Effector CD4-positive, alpha-beta T cell (primary cell): ENCODE results near the gene TSR2.
"Not testable (repeated sequence)": the region's sequence is repeated elsewhere in the genome, so short reads cannot be mapped to it uniquely, and the experiment has no call there.

Source experiments
- DNase-seq: peaks from one replicate; pipeline ENCODE4 v3.0.0-alpha.2; 2020

Gene TSR2

GRCh38 chrX:54473993-54474859 lies 34.0 kb downstream of the TSR2 start:
- DNase-seq: no peak

- DNase-seq: no peak
Measured at GRCh38 chrX:54479136-54480111, 39.2 kb downstream of the TSR2 start.

- no peak for DNase-seq
Measured at GRCh38 chrX:54482839-54483593, 42.8 kb downstream of the TSR2 start.

GRCh38 chrX:54483946-54484345 lies 43.7 kb downstream of the TSR2 start:
- no peak for DNase-seq

- no peak for DNase-seq
Measured at GRCh38 chrX:54484666-54485065, 44.5 kb downstream of the TSR2 start.

GRCh38 chrX:54489819-54490218 lies 49.6 kb downstream of the TSR2 start:
- not testable (repeated sequence) for DNase-seq

- DNase-seq: no peak
Measured at GRCh38 chrX:54492340-54492739, 52.1 kb downstream of the TSR2 start.

GRCh38 chrX:54494166-54494988 lies 54.2 kb downstream of the TSR2 start:
- no peak for DNase-seq
